HepG2 (cell line): ENCODE measurements around the gene ANKRD10. TPM values are rescaled to one million over a fixed set of nuclear protein-coding genes. Genes with fewer than 3 reads are reported as not detected.

Experiments
- CREB3 ChIP-seq: sonication (generic); formaldehyde crosslinking; IDR thresholded peaks from 2 replicates; pipeline ENCODE4 v1.5.0; 2020; ENCODE audit warnings: missing genetic modification reagents
- HDAC6 ChIP-seq: fragments of 200-600 bp; sonication (generic); IDR thresholded peaks from 2 replicates; pipeline ENCODE4 v1.7.0; 2017; ENCODE audit warnings: mild to moderate bottlenecking, antibody characterized with exemption, low read length, low read depth
- HNF4G ChIP-seq, 2 experiments: sonication (generic) in 1 of 2; formaldehyde crosslinking in 1 of 2; IDR thresholded peaks; 2 replicates each; pipeline versions ENCODE4 v1.4.0 to v1.6.1; 2011 to 2020; ENCODE audit warnings: borderline replicate concordance in 2 of 2, low read depth in 2 of 2, mild to moderate bottlenecking in 2 of 2, low read length in 1 of 2, missing genetic modification reagents in 1 of 2, moderate library complexity in 1 of 2
- HOXA3 ChIP-seq: sonication (generic); formaldehyde crosslinking; IDR thresholded peaks from 2 replicates; pipeline ENCODE4 v1.5.0; 2020; ENCODE audit warnings: missing genetic modification reagents
- NR2C2 ChIP-seq: sonication (generic); formaldehyde crosslinking; IDR thresholded peaks from 2 replicates; pipeline ENCODE4 v1.4.0; 2020; ENCODE audit warnings: missing genetic modification reagents, mild to moderate bottlenecking, moderate library complexity, borderline replicate concordance
- NRL ChIP-seq: sonication (generic); formaldehyde crosslinking; IDR thresholded peaks from 2 replicates; pipeline ENCODE4 v1.5.0; 2020; ENCODE audit warnings: missing genetic modification reagents, mild to moderate bottlenecking, moderate library complexity, borderline replicate concordance
- RARG ChIP-seq: sonication (generic); formaldehyde crosslinking; IDR thresholded peaks from 2 replicates; pipeline ENCODE4 v1.4.0; 2020; ENCODE audit warnings: low read depth, mild to moderate bottlenecking, missing genetic modification reagents
- RXRA ChIP-seq: sonication (generic); formaldehyde crosslinking; IDR thresholded peaks from 2 replicates; pipeline ENCODE4 v1.5.1; 2020; ENCODE audit warnings: missing genetic modification reagents
- SIN3B ChIP-seq: fragments of 150-350 bp; IDR thresholded peaks from 2 replicates; pipeline ENCODE4 v1.6.1; 2014; ENCODE audit warnings: low read length
- SKI ChIP-seq: fragments of 450-650 bp; IDR thresholded peaks from one replicate; pipeline ENCODE4 v1.6.1; 2018; ENCODE audit warnings: mild to moderate bottlenecking; ENCODE audit not compliant: partially characterized antibody
- SMARCE1 ChIP-seq: fragments of 450-650 bp; IDR thresholded peaks from 2 replicates; pipeline ENCODE4 v1.6.1; 2017; ENCODE audit warnings: borderline replicate concordance
- SMYD3 ChIP-seq: sonication (generic); formaldehyde crosslinking; IDR thresholded peaks from 2 replicates; pipeline ENCODE4 v1.8.1; 2023; ENCODE audit warnings: mild to moderate bottlenecking, missing genetic modification reagents
- TCF7 ChIP-seq: sonication (generic); IDR thresholded peaks from 2 replicates; pipeline ENCODE4 v1.6.1; 2016; ENCODE audit warnings: antibody characterized with exemption, low read depth
- TFE3 ChIP-seq: IDR thresholded peaks from 2 replicates; pipeline ENCODE4 v1.6.1; 2016
- TGIF2 ChIP-seq: IDR thresholded peaks from 2 replicates; pipeline ENCODE4 v1.6.1; 2016; ENCODE audit warnings: control low read depth, missing compliant biosample characterization
- TMF1 ChIP-seq: sonication (generic); formaldehyde crosslinking; IDR thresholded peaks from 2 replicates; pipeline ENCODE4 v1.8.1; 2022; ENCODE audit warnings: low read depth, missing genetic modification reagents
- YY1 ChIP-seq: IDR thresholded peaks from 2 replicates; pipeline ENCODE4 v1.6.1; 2011; ENCODE audit warnings: low read length, low read depth, moderate library complexity, mild to moderate bottlenecking; ENCODE audit not compliant: insufficient read depth, insufficient replicate concordance
- ZBTB10 ChIP-seq: sonication (generic); formaldehyde crosslinking; IDR thresholded peaks from 2 replicates; pipeline ENCODE4 v1.4.0; 2020; ENCODE audit warnings: missing genetic modification reagents, borderline replicate concordance
- ZBTB14 ChIP-seq: sonication (generic); formaldehyde crosslinking; IDR thresholded peaks from 2 replicates; pipeline ENCODE4 v1.4.0; 2020; ENCODE audit warnings: missing genetic modification reagents
- ZNF354B ChIP-seq: sonication (generic); formaldehyde crosslinking; IDR thresholded peaks from 2 replicates; pipeline ENCODE4 v1.8.0; 2022; ENCODE audit warnings: mild to moderate bottlenecking, missing genetic modification reagents
- ZNF557 ChIP-seq: sonication (generic); formaldehyde crosslinking; IDR thresholded peaks from 2 replicates; pipeline ENCODE4 v1.4.0; 2020; ENCODE audit warnings: missing genetic modification reagents
- ZNF569 ChIP-seq: sonication (generic); formaldehyde crosslinking; IDR thresholded peaks from 2 replicates; pipeline ENCODE4 v1.5.0; 2020; ENCODE audit warnings: mild to moderate bottlenecking, missing genetic modification reagents, moderate library complexity, borderline replicate concordance
- ZNF570 ChIP-seq: sonication (generic); formaldehyde crosslinking; IDR thresholded peaks from 2 replicates; pipeline ENCODE4 v1.4.0; 2020; ENCODE audit warnings: mild to moderate bottlenecking, missing genetic modification reagents, borderline replicate concordance
- ZNF605 ChIP-seq: sonication (generic); formaldehyde crosslinking; IDR thresholded peaks from 2 replicates; pipeline ENCODE4 v1.8.0; 2022; ENCODE audit warnings: mild to moderate bottlenecking, missing genetic modification reagents
- polyA plus RNA-seq, 8 experiments: library from polyadenylated mRNA; depleted of rRNA in 3 of 8; stranded (reverse) in 7 of 8; unstranded in 1 of 8; fragments of >200 nt; fragmentation: Illumina TruSeq in 4 of 8; extraction: Trizol in 4 of 8; gene quantifications; 2 replicates each; pipeline versions ENCODE4 v1.2.1 to v1.2.3, GENCODE V29; 2011 to 2016; ENCODE audit warnings: low read depth in 4 of 8, missing spikeins in 1 of 8, mixed read lengths in 1 of 8; ENCODE audit not compliant: insufficient read depth in 1 of 8
- total RNA-seq, 5 experiments: library from RNA; depleted of rRNA; stranded (reverse); fragments of >200 nt; fragmentation: Illumina TruSeq; extraction: Trizol; gene quantifications; 2 replicates each; pipeline ENCODE4 v1.2.3, GENCODE V29; 2016; ENCODE audit warnings: low read depth in 1 of 5

The ANKRD10 gene
- total and polyA plus RNA-seq, 2 of the 13 experiments (the other 11 are each of a cell fraction or from before 2014, with no cell fraction given) = 108 to 115 TPM

GRCh38 chr13:110914331-110915056 lies 375 bp downstream of the ANKRD10 start (continued):
- TF ChIP-seq ZBTB10 (CRISPR knock-in tag) (no peak), ZNF570 (CRISPR knock-in tag) (no peak), TCF7 (no peak), RXRA (peak; percentile 42; the same call in 1 of the 2 replicates), ZNF569 (CRISPR knock-in tag) (no peak), YY1 (peak; percentile 89), NRL (CRISPR knock-in tag) (no peak; the same call in 1 of the 2 replicates), ZBTB14 (peak; percentile 77), ZNF605 (CRISPR knock-in tag) (peak; percentile 60; the same call in 1 of the 2 replicates), HOXA3 (peak; percentile 31; the same call in 1 of the 2 replicates), RARG (no peak), TMF1 (CRISPR knock-in tag) (peak; percentile 60; the same call in 1 of the 2 replicates), ZNF557 (CRISPR knock-in tag) (no peak), NR2C2 (CRISPR knock-in tag) (peak; percentile 35; the same call in 1 of the 2 replicates), HDAC6 (no peak), TFE3 (CRISPR knock-in tag) (0 out of 2 replicates have a peak, but pooled peaks have one; percentile 10), CREB3 (CRISPR knock-in tag) (no peak), SMYD3 (CRISPR knock-in tag) (no peak; the same call in 1 of the 2 replicates), ZNF354B (CRISPR knock-in tag) (no peak), HNF4G (IDR thresholded peaks at IDR 0.05; ENCODE audit: borderline replicate concordance, low read depth, low read length) (no peak), HNF4G (CRISPR knock-in tag; IDR thresholded peaks at IDR 0.05; ENCODE audit: borderline replicate concordance, low read depth) (no peak), SKI (no peak), SIN3B (no peak), SMARCE1 (no peak), TGIF2 (no peak)
